Measurements from ENCODE around the gene NID2. TPM values are rescaled to one million over a fixed set of nuclear protein-coding genes. Genes with fewer than 3 reads are reported as not detected.
A peak's percentile ranks its signal among the peaks of the same experiment; 100 is the strongest.

Gene NID2
- total and polyA plus RNA-seq, 9 of the 15 experiments (the other 6 are each of a cell fraction or from before 2014, with no cell fraction given) = 0.04 to 0.45 (median 0.16) TPM; not detected in 3

GRCh38 chr14:52018252-52018651 is 50.6 kb downstream of the NID2 start:
- peak in 3 of 4 experiments; percentile 9 to 13 (median 10) for DNase-seq (ENCODE audit: extremely low read depth in 1 of 4, low spot score in 3 of 4)
- no peak overlapping the region for H3K4me3 ChIP-seq
- H3K27me3 ChIP-seq (ENCODE audit: control insufficient read depth in 2 of 2, insufficient read depth in 2 of 2, low read length in 2 of 2) = no peaks in the 10 kb centered on the region
- in situ Hi-C loops (cut with MboI) = no loop called here
- no TSS peak for BruUV-seq (replicated peaks)
- no peaks in the 10 kb centered on the region for H3K9me3 ChIP-seq (replicated peaks; ENCODE audit: control insufficient read depth, insufficient read depth, low read depth, low read length)
- H3K79me2 ChIP-seq (ENCODE audit: control insufficient read depth, insufficient read depth, low read length) = no peaks in the 10 kb centered on the region
- no peak overlapping the region for H3K4me2 ChIP-seq (ENCODE audit: insufficient read depth, low read length)
- intact Hi-C loops (cut with micrococcal nuclease) = no loop called here
- POLR2A ChIA-PET = interaction anchor here (1.1 kb wide), 1 partner anchor 12 kb away, joined by 3 read pairs; no protein-coding TSS in a partner anchor
- no peak overlapping the region for H3K9ac ChIP-seq (ENCODE audit: insufficient read depth in 1 of 2, low read depth in 2 of 2, low read length in 2 of 2)
- WGBS (ENCODE audit: insufficient coverage, low coverage, missing lambda C conversion rate) = 42% methylated on average over 4 of the region's 4 CpGs
- peaks cover 0 to 12% of the 10 kb centered on the region in 2 experiments; a peak in 3 of 5 replicates for H3K4me1 ChIP-seq (replicated peaks in 1 of 2; ENCODE audit: control insufficient read depth in 2 of 2, insufficient read depth in 2 of 2, low read length in 2 of 2)
- H3K9me1 ChIP-seq (ENCODE audit: control insufficient read depth, insufficient read depth, low read length) = no peaks in the 10 kb centered on the region
- no peak for ATAC-seq
- FAIRE-seq = no peak
- H3K36me3 ChIP-seq (ENCODE audit: control insufficient read depth, insufficient read depth, low read length) = no peaks in the 10 kb centered on the region
- H4K20me1 ChIP-seq (replicated peaks; ENCODE audit: control insufficient read depth, insufficient read depth, low read length) = no peaks in the 10 kb centered on the region
- H3K27ac ChIP-seq (ENCODE audit: extremely low read depth, low read depth, low read length) = no peak overlapping the region
- TF ChIP-seq RBM25 (IDR thresholded peaks at IDR 0.05; ENCODE audit: low read depth, low read length, severe bottlenecking) = no peak
- TF ChIP-seq NCOA4 (IDR thresholded peaks at IDR 0.05; ENCODE audit: partially characterized antibody) = no peak
- TF ChIP-seq RBM39 (optimal IDR thresholded peaks at IDR 0.05; ENCODE audit: low read depth, low read length) = no peak
- CTCF ChIA-PET (ENCODE audit: low intra/inter-chr PET ratio) = no interaction called here
- H2AFZ ChIP-seq (ENCODE audit: low read depth, low read length) = 0 out of 2 replicates have a peak overlapping the region, but pooled peaks have one; percentile 21

- Histone ChIP-seq H3K9ac (ENCODE audit: insufficient read depth in 1 of 2, low read depth in 2 of 2, low read length in 2 of 2) (no peak overlapping the region), H3K27me3 (ENCODE audit: control insufficient read depth in 2 of 2, insufficient read depth in 2 of 2, low read length in 2 of 2) (no peaks in the 10 kb centered on the region), H3K4me1 (replicated peaks in 1 of 2; ENCODE audit: control insufficient read depth in 2 of 2, insufficient read depth in 2 of 2, low read length in 2 of 2) (no peaks in the 10 kb centered on the region; a peak in 2 of 5 replicates), H3K9me1 (ENCODE audit: control insufficient read depth, insufficient read depth, low read length) (no peaks in the 10 kb centered on the region), H3K9me3 (replicated peaks; ENCODE audit: control insufficient read depth, insufficient read depth, low read depth, low read length) (no peaks in the 10 kb centered on the region), H3K79me2 (ENCODE audit: control insufficient read depth, insufficient read depth, low read length) (no peaks in the 10 kb centered on the region), H3K36me3 (ENCODE audit: control insufficient read depth, insufficient read depth, low read length) (peaks cover 12% of the 10 kb centered on the region; the same call in 1 of the 3 replicates), H3K4me3 (no peak overlapping the region), H3K4me2 (ENCODE audit: insufficient read depth, low read length) (no peak overlapping the region), H4K20me1 (replicated peaks; ENCODE audit: control insufficient read depth, insufficient read depth, low read length) (no peaks in the 10 kb centered on the region), H2AFZ (ENCODE audit: low read depth, low read length) (peak overlapping the region; percentile 32; the same call in 1 of the 2 replicates), H3K27ac (ENCODE audit: extremely low read depth, low read depth, low read length) (no peak overlapping the region)
- FAIRE-seq = no peak
- peak in 2 of 4 experiments; percentile 9 to 31 for DNase-seq (ENCODE audit: extremely low read depth in 1 of 4, low spot score in 3 of 4)
- in situ Hi-C loops (cut with MboI) (no loop called here), intact Hi-C loops (cut with micrococcal nuclease) (no loop called here)
- 37% methylated on average over 7 of the region's 8 CpGs for WGBS (ENCODE audit: insufficient coverage, low coverage, missing lambda C conversion rate)
- no TSS peak for BruUV-seq (replicated peaks)
- ATAC-seq = peak; percentile 84
- ChIA-PET CTCF (ENCODE audit: low intra/inter-chr PET ratio) (no interaction called here), POLR2A (interaction anchor here (1.2 to 1.5 kb wide), 2 partner anchors 12 to 17 kb away, joined by 3 to 4 read pairs; no protein-coding TSS in a partner anchor)
- TF ChIP-seq MYBL2 (IDR thresholded peaks at IDR 0.05; ENCODE audit: low read depth) (no peak), MYBL2 (CRISPR knock-in tag; IDR thresholded peaks at IDR 0.05; ENCODE audit: borderline replicate concordance) (no peak), ARHGAP35 (IDR thresholded peaks at IDR 0.05; ENCODE audit: partially characterized antibody) (no peak), RCOR1 (IDR thresholded peaks at IDR 0.05; ENCODE audit: borderline replicate concordance in 1 of 2, low read depth in 2 of 2, low read length in 2 of 2) (no peak), RBM34 (IDR thresholded peaks at IDR 0.05; ENCODE audit: borderline replicate concordance, insufficient read depth, low read length) (no peak), RAD21 (CRISPR knock-in tag; conservative IDR thresholded peaks at IDR 0.05 in 1 of 2, IDR thresholded peaks at IDR 0.05 in 1 of 2) (peak in 1 of 2 experiments; percentile 25; a peak in 2 of 4 replicates)
- TF ChIP-seq, protein P1, sequence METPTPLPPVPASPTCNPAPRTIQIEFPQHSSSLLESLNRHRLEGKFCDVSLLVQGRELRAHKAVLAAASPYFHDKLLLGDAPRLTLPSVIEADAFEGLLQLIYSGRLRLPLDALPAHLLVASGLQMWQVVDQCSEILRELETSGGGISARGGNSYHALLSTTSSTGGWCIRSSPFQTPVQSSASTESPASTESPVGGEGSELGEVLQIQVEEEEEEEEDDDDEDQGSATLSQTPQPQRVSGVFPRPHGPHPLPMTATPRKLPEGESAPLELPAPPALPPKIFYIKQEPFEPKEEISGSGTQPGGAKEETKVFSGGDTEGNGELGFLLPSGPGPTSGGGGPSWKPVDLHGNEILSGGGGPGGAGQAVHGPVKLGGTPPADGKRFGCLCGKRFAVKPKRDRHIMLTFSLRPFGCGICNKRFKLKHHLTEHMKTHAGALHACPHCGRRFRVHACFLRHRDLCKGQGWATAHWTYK (CRISPR knock-in tag; IDR thresholded peaks at IDR 0.05) = no peak
- TF ChIP-seq, protein P2, sequence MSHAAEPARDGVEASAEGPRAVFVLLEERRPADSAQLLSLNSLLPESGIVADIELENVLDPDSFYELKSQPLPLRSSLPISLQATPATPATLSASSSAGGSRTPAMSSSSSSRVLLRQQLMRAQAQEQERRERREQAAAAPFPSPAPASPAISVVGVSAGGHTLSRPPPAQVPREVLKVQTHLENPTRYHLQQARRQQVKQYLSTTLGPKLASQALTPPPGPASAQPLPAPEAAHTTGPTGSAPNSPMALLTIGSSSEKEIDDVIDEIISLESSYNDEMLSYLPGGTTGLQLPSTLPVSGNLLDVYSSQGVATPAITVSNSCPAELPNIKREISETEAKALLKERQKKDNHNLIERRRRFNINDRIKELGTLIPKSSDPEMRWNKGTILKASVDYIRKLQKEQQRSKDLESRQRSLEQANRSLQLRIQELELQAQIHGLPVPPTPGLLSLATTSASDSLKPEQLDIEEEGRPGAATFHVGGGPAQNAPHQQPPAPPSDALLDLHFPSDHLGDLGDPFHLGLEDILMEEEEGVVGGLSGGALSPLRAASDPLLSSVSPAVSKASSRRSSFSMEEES (CRISPR knock-in tag; IDR thresholded peaks at IDR 0.05) = peak; percentile 20; the same call in 1 of the 2 replicates
Measured at GRCh38 chr14:52015411-52016030, 53.3 kb downstream of the NID2 start.

Data from K562 (cell line).